Central memory CD8-positive, alpha-beta T cell (primary cell): ENCODE data around the gene GCNT2.
"Not testable (repeated sequence)": the region's sequence is repeated elsewhere in the genome, so short reads cannot be mapped to it uniquely, and the experiment has no call there.

ENCODE experiments used
- ATAC-seq: fragments of 150-1000 bp; cut with Tn5 transposase; replicated peaks from 2 replicates; pipeline ENCODE4 v1.10.0; 2022; ENCODE audit warnings: mild to moderate bottlenecking, moderate FRiP score, moderate number of reproducible peaks; ENCODE audit not compliant: poor library complexity, severe bottlenecking; ENCODE audit errors: extremely low read depth
- DNase-seq, 2 donors: peaks; one replicate each; pipeline ENCODE4 v3.0.0; 2021; ENCODE audit warnings: low spot score in 2 of 2
- H3K27ac Mint-ChIP-seq: one replicate; pipeline ENCODE4 v1.8.0; 2022; ENCODE audit warnings: low read depth, mild to moderate bottlenecking, moderate library complexity, mixed read lengths
- H3K27me3 Mint-ChIP-seq: one replicate; pipeline ENCODE4 v1.8.0; 2022; ENCODE audit warnings: mixed read lengths
- H3K36me3 Mint-ChIP-seq: one replicate; pipeline ENCODE4 v1.8.0; 2022; ENCODE audit warnings: mild to moderate bottlenecking, moderate library complexity, mixed read lengths; ENCODE audit not compliant: insufficient read depth
- H3K4me1 Mint-ChIP-seq: one replicate; pipeline ENCODE4 v1.8.0; 2022; ENCODE audit warnings: mixed read lengths
- H3K4me3 Mint-ChIP-seq: one replicate; pipeline ENCODE4 v1.8.0; 2022; ENCODE audit warnings: mild to moderate bottlenecking, moderate library complexity, mixed read lengths
- H3K9me3 Mint-ChIP-seq: one replicate; pipeline ENCODE4 v1.8.0; 2022; ENCODE audit warnings: mixed read lengths

The GCNT2 gene

GRCh38 chr6:10521104-10521808, at the start of gene GCNT2:
Gene GCNT2, plus strand, starts transcription at chr6:10521351. Its CDS starts 7,561 bp downstream, at chr6:10528912.
- Mint-ChIP-seq H3K27ac (no peak within 1 kb of the TSS), H3K9me3 (no peaks in the 10 kb centered on the region), H3K4me1 (no peaks in the 10 kb centered on the region), H3K4me3 (no peak within 1 kb of the TSS), H3K27me3 (no peaks in the 10 kb centered on the region), H3K36me3 (no peaks in the 10 kb centered on the region)
- DNase-seq (no peak), ATAC-seq (no peak)

DNA sequence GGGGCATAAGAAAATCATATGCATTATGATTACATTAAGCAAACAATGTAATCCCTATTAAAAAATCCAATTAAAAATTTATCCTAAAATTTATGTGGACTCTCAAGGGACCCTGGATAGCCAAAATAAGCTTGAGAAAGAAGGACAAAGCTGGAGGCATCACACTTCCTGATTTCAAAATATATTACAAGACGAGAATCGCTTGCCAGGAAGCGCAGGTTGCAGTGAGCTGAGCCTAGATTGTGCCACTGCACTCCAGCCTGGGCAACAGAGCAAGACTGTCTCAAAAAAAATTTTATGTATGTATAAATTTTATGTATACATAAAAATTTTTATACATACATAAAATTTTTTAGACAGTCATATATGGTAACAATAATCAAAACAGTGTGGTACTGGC, 48.5 kb upstream of the GCNT2 start:
- DNase-seq (no peak), ATAC-seq (no peak)
- H3K4me1 Mint-ChIP-seq = no peaks in the 10 kb centered on the region
- no peaks in the 10 kb centered on the region for H3K9me3 Mint-ChIP-seq
- peaks cover 42% of the 10 kb centered on the region for H3K27me3 Mint-ChIP-seq
- H3K36me3 Mint-ChIP-seq = no peaks in the 10 kb centered on the region
- H3K27ac Mint-ChIP-seq = no peak overlapping the region
- no peak overlapping the region for H3K4me3 Mint-ChIP-seq

DNA sequence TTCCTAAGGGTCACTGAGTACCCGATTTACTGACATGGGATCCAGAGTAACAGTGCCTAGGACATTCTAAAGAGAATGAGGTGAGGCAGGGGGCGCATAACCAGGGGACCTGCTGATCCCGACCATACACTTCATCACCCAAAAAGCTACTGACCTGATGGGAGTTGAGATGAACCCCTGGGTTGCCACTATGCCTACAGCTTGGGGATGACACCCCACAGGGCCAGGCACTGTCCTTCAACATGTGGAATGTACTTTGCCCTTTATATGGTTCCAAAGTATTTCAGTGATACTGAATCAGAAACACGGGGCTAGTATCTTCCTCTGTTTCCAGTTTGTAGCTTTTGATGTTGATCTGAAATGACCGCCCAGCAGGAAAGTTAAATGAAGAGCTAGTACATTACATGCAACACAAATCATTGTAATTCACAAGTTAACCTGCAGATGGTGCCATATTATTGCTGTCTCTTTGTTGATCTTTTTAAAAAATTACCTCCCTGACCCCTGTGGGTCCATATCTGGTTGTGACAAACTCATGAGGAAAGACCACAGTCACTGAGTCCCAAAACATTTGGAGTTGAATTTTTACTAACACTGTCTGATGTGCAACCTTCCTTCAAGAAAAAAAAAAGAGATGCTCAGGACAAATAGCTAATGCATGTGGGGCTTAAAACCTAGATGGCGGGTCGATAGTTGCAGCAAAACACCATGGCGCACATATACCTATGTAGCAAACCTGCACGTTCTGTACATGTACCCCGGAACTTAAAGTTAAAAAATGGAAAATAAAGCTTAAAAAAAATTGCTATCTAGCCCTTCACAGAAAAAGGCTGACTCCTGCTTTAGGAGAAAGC, 42.7 kb upstream of the GCNT2 start:
- ATAC-seq = no peak
- H3K9me3 Mint-ChIP-seq = no peaks in the 10 kb centered on the region
- H3K36me3 Mint-ChIP-seq = no peaks in the 10 kb centered on the region
- peaks cover 25% of the 10 kb centered on the region for H3K27me3 Mint-ChIP-seq
- no peak overlapping the region for H3K27ac Mint-ChIP-seq
- no peaks in the 10 kb centered on the region for H3K4me1 Mint-ChIP-seq
- no peak for DNase-seq
- no peak overlapping the region for H3K4me3 Mint-ChIP-seq

DNA sequence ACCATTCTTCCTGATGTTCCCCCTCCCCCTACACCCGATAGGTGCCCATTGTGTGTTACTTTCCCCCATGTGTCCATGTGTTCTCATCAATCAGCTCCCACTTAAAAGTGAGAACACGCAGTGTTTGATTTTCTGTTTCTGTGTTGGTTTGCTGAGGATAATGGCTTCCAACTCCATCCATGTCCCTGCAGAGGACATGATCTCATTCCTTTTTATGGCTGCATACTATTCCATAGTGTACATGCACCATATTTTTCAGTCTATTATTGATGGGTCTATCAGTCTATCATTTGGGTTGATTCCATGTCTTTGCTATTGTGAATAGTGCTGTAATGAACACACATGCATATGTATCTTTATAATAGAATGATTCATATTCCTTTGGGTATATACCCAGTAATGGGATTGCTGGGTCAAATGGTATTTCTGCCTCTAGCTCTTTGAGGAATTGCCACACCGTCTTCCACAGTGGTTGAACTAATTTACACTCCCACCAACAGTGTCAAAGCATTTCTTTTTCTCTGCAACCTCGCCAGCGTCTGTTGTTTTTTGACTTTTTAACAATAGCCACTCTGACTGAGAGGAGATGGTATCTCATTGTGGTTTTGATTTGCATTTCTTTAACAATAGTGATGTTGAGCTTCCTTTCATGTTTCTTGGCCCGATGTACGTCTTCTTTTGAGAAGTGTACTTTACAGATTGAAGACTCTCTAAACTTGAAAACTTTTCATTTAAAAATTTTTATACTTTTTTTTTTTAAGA, 41.0 kb upstream of the GCNT2 start:
- peaks cover 25% of the 10 kb centered on the region for H3K27me3 Mint-ChIP-seq
- ATAC-seq (no peak), DNase-seq (no peak)
- H3K4me1 Mint-ChIP-seq = no peaks in the 10 kb centered on the region
- no peaks in the 10 kb centered on the region for H3K36me3 Mint-ChIP-seq
- H3K27ac Mint-ChIP-seq = peak overlapping the region; percentile 67
- H3K4me3 Mint-ChIP-seq = no peak overlapping the region
- no peaks in the 10 kb centered on the region for H3K9me3 Mint-ChIP-seq

DNA sequence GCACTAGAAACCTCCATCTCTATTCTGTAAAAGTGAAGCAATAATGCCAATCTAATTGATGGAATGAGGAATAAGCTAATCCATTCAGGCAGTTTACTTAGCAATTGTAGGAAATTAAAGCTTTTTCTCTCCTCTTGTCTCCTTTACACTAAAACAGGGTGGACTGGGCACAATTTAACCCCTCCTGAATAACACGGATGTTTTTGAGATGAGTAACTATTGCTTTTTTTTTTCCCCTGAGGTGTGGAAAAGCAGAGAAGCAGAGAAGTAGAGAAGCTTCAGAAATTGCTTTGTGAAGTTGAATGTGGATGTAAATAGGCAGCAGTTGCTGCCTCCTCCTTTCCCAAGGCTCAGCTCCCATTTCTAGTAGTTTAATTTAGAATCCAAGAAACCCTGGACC, 40.0 kb upstream of the GCNT2 start:
- Mint-ChIP-seq H3K27me3 (peaks cover 25% of the 10 kb centered on the region), H3K36me3 (no peaks in the 10 kb centered on the region), H3K27ac (peak overlapping the region; percentile 67), H3K9me3 (no peaks in the 10 kb centered on the region), H3K4me1 (no peaks in the 10 kb centered on the region), H3K4me3 (no peak overlapping the region)
- no peak for DNase-seq
- no peak for ATAC-seq

GRCh38 chr6:10482636-10483257, 38.4 kb upstream of the GCNT2 start:
- Mint-ChIP-seq H3K4me1 (no peaks in the 10 kb centered on the region), H3K27ac (no peak overlapping the region), H3K4me3 (no peak overlapping the region), H3K36me3 (no peaks in the 10 kb centered on the region), H3K27me3 (peaks cover 26% of the 10 kb centered on the region), H3K9me3 (no peaks in the 10 kb centered on the region)
- DNase-seq (no peak), ATAC-seq (no peak)

DNA sequence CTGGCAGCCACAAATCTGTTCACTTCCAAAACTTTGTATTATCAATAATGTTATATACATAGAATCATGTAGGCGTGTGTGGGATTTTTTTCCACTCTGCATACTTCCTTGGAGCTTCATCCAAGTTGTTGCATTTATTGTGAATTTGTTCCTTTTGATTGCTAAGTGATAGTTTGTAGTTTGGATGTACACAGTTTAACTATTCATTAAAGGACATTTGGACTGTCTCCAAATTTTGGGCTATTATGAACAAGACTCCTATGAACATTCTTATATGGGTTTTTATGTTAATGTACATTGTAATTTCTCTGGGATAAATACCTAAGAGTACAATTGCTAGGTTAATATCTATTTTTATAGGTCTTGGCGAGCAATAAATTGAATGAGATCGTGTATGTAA, 36.2 kb upstream of the GCNT2 start:
- no peak overlapping the region for H3K4me3 Mint-ChIP-seq

DNA sequence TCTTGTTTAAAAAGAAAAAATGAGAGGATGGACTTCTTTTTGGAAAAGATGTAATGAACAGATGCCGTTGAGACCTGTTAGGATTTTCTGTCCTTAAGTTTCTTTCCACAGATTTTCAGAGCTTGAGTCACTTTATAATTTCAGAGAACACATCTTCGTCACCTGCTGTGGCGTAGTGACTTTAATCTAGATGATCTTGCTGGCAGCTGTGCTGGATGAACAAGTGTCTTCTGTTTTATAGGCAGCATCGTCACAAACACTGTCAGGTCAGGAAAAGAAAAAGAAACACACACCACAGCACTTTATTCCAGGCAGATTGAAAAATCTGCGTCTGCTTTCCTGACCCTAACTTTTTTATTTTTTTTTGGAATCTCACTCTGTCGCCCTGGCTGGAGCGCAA, 35.7 kb upstream of the GCNT2 start:
- Mint-ChIP-seq H3K9me3 (no peaks in the 10 kb centered on the region), H3K4me3 (no peak overlapping the region), H3K27me3 (peaks cover 20% of the 10 kb centered on the region), H3K36me3 (no peaks in the 10 kb centered on the region), H3K4me1 (no peaks in the 10 kb centered on the region), H3K27ac (no peak overlapping the region)
- DNase-seq (no peak), ATAC-seq (no peak)

More for the DNA sequence above, 36.2 kb upstream of the GCNT2 start:
- no peaks in the 10 kb centered on the region for H3K36me3 Mint-ChIP-seq
- ATAC-seq (no peak), DNase-seq (no peak)
- H3K9me3 Mint-ChIP-seq = no peaks in the 10 kb centered on the region
- H3K27me3 Mint-ChIP-seq = peaks cover 24% of the 10 kb centered on the region
- H3K4me1 Mint-ChIP-seq = no peaks in the 10 kb centered on the region
- H3K27ac Mint-ChIP-seq = no peak overlapping the region

- H3K36me3 Mint-ChIP-seq = no peaks in the 10 kb centered on the region
- H3K4me3 Mint-ChIP-seq = no peak overlapping the region
- peaks cover 20% of the 10 kb centered on the region for H3K27me3 Mint-ChIP-seq
- H3K4me1 Mint-ChIP-seq = no peaks in the 10 kb centered on the region
- ATAC-seq (no peak), DNase-seq (no peak)
- H3K9me3 Mint-ChIP-seq = no peaks in the 10 kb centered on the region
- H3K27ac Mint-ChIP-seq = no peak overlapping the region
These were observed 34.9 kb upstream of the GCNT2 start for GRCh38 chr6:10486215-10486614.

GRCh38 chr6:10486944-10487588, 34.1 kb upstream of the GCNT2 start:
- H3K36me3 Mint-ChIP-seq, DNase-seq, H3K4me3 Mint-ChIP-seq, H3K4me1 Mint-ChIP-seq, ATAC-seq, H3K27ac Mint-ChIP-seq, H3K9me3 Mint-ChIP-seq: not testable (repeated sequence)
- H3K27me3 Mint-ChIP-seq = peaks cover 20% of the 10 kb centered on the region

DNA sequence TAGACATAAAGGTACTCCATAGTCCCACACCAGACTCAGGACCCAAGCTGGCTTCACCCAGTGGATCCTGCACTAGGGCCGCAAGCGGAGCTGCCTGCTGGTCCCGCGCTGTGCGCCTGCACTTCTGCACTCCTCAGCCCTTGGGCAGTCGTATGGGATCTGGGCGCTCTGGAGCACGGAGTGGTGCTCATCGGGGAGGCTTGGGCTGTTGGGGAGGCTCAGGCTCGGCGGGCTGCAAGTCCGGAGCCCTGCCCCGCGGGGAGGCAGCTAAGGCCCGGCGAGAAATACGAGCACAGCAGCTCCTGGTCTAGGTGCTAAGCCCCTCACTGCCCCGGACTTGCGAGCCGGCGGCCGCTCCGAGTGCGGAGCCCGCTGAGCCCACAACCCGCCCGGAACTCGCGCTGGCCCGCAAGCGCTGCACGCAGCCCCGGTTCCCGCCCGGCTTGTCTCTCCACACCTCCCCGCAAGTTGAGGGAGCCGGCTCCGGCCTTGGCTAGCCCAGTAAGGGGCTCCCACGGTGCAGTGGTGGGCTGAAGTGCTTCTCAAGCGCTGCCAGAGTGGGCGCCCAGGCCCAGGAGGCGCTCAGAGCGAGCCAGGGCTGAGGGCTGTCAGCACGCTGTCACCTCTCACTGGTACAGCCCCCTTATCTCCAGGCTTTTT, 33.4 kb upstream of the GCNT2 start:
- Mint-ChIP-seq H3K4me1 (no peaks in the 10 kb centered on the region), H3K9me3 (no peaks in the 10 kb centered on the region), H3K4me3 (no peak overlapping the region), H3K27me3 (peaks cover 20% of the 10 kb centered on the region), H3K27ac (no peak overlapping the region), H3K36me3 (no peaks in the 10 kb centered on the region)
- no peak for DNase-seq
- ATAC-seq = no peak
